AG09319 (cell line): Measurements from ENCODE around the gene PNKP.

Source experiments
- DNase-seq: peaks from one replicate; pipeline ENCODE4 v3.0.0-alpha.2; 2010; ENCODE audit warnings: low read depth; ENCODE audit errors: extremely low read depth
- TF ChIP-seq, protein P1 (sequence below): IDR thresholded peaks from 2 replicates; pipeline ENCODE4 v1.5.1; 2011; ENCODE audit warnings: low read depth, mild to moderate bottlenecking, inconsistent platforms, low read length, moderate library complexity

PNKP gene

GRCh38 chr19:49882643-49883042 is 15.3 kb upstream of the PNKP start:
- DNase-seq, result no peak
- TF ChIP-seq, protein P1, sequence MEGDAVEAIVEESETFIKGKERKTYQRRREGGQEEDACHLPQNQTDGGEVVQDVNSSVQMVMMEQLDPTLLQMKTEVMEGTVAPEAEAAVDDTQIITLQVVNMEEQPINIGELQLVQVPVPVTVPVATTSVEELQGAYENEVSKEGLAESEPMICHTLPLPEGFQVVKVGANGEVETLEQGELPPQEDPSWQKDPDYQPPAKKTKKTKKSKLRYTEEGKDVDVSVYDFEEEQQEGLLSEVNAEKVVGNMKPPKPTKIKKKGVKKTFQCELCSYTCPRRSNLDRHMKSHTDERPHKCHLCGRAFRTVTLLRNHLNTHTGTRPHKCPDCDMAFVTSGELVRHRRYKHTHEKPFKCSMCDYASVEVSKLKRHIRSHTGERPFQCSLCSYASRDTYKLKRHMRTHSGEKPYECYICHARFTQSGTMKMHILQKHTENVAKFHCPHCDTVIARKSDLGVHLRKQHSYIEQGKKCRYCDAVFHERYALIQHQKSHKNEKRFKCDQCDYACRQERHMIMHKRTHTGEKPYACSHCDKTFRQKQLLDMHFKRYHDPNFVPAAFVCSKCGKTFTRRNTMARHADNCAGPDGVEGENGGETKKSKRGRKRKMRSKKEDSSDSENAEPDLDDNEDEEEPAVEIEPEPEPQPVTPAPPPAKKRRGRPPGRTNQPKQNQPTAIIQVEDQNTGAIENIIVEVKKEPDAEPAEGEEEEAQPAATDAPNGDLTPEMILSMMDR, result no peak

DNA sequence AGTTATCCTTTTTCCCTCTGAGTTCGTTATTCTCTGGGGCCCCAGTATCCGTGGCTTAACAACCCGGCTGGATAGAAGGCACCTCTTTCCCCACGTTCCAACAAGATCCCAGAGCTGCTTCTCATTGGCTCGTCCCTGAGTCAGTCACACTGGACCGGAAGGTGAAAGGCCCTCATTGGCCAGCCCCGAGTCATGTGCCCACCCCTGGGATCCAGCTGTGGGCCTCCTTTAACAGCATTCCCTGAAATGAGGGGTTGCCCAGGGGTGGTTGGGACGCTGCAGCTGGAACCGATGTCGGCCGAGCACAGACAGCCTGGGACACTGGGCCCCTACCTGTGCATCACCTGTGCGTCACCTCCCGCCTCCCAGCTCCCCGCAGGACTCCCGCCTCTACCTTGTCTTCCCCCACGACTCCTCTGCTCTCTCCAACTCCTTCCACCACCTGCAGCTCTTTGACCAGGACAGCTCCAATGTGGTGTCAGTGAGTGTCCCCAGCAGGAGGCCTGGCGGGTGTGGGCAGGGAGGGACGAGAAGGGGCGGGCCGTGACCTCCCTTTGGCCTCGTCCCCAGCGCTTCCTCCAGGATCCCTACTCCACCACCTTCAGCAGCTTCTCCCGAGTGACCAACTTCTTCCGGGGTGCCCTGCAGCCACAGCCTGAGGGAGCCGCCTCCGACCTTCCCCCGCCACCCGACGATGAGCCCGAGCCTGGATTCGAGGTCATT is 14.5 kb upstream of the PNKP start:
- TF ChIP-seq, protein P1, result no peak
- no peak for DNase-seq

DNA sequence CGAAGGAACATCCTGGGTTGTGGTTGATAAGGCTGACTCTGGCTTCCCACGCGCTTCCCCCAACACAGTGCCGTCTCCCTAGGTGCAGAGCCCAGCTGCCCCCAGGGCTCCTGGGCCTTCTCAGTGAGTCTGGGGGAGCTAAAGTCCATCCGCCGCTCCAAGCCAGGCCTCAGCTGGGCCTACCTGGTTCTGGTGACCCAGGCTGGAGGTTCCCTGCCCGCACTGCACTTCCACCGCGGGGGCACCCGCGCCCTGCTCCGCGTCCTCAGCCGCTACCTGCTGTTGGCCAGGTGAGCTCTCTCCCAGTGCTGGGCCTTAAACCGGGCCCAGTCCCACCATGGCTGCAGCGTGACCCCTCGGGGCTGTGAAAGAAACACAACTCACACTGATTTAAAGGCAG is 13.8 kb upstream of the PNKP start:
- TF ChIP-seq, protein P1, result no peak
- DNase-seq, result no peak

GRCh38 chr19:49880162-49880869 is 12.9 kb upstream of the PNKP start:
- TF ChIP-seq, protein P1, result no peak
- no peak for DNase-seq

DNA sequence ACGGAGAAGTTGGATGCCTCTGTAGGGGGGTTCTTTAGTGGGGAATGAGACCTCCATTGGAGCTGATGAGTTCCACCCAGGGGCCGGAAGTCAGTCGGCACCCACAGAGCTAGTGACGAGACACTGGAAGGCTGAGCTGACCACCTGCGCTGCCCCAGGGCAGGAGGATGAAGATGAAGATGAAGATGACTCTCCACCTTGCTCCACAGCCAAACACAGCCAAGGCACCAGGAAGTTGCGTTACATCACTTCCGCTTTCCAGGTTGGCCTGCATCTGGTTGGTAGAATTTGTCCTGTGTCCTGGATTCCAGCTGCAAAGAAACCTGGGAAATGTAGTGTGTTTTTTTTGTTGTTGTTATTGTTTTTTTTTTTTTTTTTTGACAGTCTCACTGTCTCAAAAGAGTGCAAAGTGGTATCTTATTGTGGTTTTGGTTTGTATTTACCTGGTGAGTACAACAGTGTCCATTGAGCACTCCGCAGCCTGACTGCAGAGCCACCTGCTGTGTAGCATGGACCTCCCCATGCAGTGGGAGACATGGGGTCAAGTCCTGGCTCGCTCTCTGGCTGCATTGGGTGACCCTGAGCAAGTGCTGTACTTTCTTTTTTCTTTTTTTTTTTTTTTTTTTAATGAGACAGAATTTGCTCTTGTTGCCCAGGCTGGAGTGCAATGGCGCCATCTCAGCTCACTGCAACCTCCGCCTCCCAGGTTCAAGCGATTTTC is 12.0 kb upstream of the PNKP start:
- TF ChIP-seq, protein P1, result no peak
- no peak for DNase-seq

DNA sequence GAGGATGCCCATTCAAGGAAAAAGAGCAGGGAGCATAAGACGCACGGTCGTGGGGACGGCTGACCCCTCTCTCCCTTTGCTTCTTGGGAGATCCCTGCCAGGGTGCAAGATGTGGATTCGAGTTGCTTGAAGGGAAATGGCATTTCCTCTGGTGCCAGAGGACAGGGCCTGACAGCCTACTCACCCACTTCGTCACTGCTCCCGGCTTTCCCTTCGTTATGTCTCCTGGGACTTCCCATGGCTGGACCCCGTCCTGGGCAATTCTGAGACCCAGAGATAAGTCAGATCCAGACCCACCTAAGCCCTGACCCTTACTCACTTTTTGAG is 11.3 kb upstream of the PNKP start:
- DNase-seq, result no peak
- TF ChIP-seq, protein P1, result no peak
